NK-92 (cell line): ENCODE results near the gene NTRK1.
A peak's percentile ranks its signal among the peaks of the same experiment; 100 is the strongest.

Experiments
- DNase-seq: peaks from one replicate; lab custom pipeline; 2025; ENCODE audit not compliant: unreplicated experiment; lab: John Stamatoyannopoulos, UW

NTRK1 gene

GRCh38 chr1:156860628-156861423 lies at the start of gene NTRK1:
Gene NTRK1 (plus strand): TSS chr1:156860865. CDS start chr1:156860935, 70 bp downstream.
- no peak for DNase-seq

GRCh38 chr1:156811168-156811567 lies 49.5 kb upstream of the NTRK1 start:
- no peak for DNase-seq

GRCh38 chr1:156812293-156812990 lies 48.2 kb upstream of the NTRK1 start:
- DNase-seq: no peak

- no peak for DNase-seq
Measured at GRCh38 chr1:156813298-156813697, 47.4 kb upstream of the NTRK1 start.

GRCh38 chr1:156813750-156814570 lies 46.7 kb upstream of the NTRK1 start:
- no peak for DNase-seq

- no peak for DNase-seq
Measured at GRCh38 chr1:156814571-156815260, 45.9 kb upstream of the NTRK1 start.

- DNase-seq: no peak
Measured at GRCh38 chr1:156815307-156815826, 45.3 kb upstream of the NTRK1 start.

- no peak for DNase-seq
Measured at GRCh38 chr1:156815961-156816422, 44.7 kb upstream of the NTRK1 start.

- peak; percentile 91 for DNase-seq
Measured at GRCh38 chr1:156816561-156817328, 43.9 kb upstream of the NTRK1 start, which contains the start of gene SH2D2A. Gene SH2D2A (minus strand): TSS chr1:156816848. CDS start chr1:156816708, 140 bp downstream.

- no peak for DNase-seq
Measured at GRCh38 chr1:156821801-156822200, 38.9 kb upstream of the NTRK1 start.

- no peak for DNase-seq
Measured at GRCh38 chr1:156822680-156823079, 38.0 kb upstream of the NTRK1 start.

- DNase-seq: no peak
Measured at GRCh38 chr1:156823210-156823790, 37.4 kb upstream of the NTRK1 start.

- DNase-seq: no peak
Measured at GRCh38 chr1:156826630-156827029, 34.0 kb upstream of the NTRK1 start.

- no peak for DNase-seq
Measured at GRCh38 chr1:156828400-156829124, 32.1 kb upstream of the NTRK1 start.

GRCh38 chr1:156832434-156832833 lies 28.2 kb upstream of the NTRK1 start:
- no peak for DNase-seq

GRCh38 chr1:156833603-156834002 lies 27.1 kb upstream of the NTRK1 start:
- DNase-seq: no peak

GRCh38 chr1:156834322-156834721 lies 26.3 kb upstream of the NTRK1 start:
- DNase-seq: no peak

- DNase-seq: no peak
Measured at GRCh38 chr1:156836041-156836654, 24.5 kb upstream of the NTRK1 start.
